PC-3 (cell line): ENCODE results near the gene GUCA2A. TPM values are rescaled to one million over a fixed set of nuclear protein-coding genes. Genes with fewer than 3 reads are reported as not detected.

Source experiments
- ATAC-seq: fragments of 200-7000 bp; cut with Tn5 transposase; 2 replicates; pipeline ENCODE4 v1.9.1; 2020; ENCODE audit warnings: mild to moderate bottlenecking, moderate library complexity
- BruUV-seq: library from RNA; stranded (reverse); fragments of 400-500 nt; replicated peaks from 2 replicates; lab custom pipeline; 2021; lab: Mats Ljungman, UMichigan
- CTCF ChIA-PET: fragments of 300-600 bp; sonication (Branson Sonifier 250); formaldehyde crosslinking; loops from one replicate; lab custom pipeline; 2022; ENCODE audit warnings: antibody characterized with exemption; lab: Charles Lee
- POLR2A ChIA-PET: fragments of 300-600 bp; sonication (Branson Sonifier 250); formaldehyde crosslinking; loops from one replicate; lab custom pipeline; 2022; ENCODE audit warnings: antibody characterized with exemption; ENCODE audit not compliant: unreplicated experiment; lab: Charles Lee
- DNase-seq: peaks from one replicate; pipeline ENCODE4 v3.0.0-alpha.2; 2015
- H2AFZ ChIP-seq: fragments of 300-600 bp; sonication (generic); 2 replicates; pipeline ENCODE4 v1.6.0; 2016; ENCODE audit warnings: antibody characterized with exemption, low read length
- H3F3A ChIP-seq: fragments of 300-600 bp; sonication (generic); one replicate; pipeline ENCODE4 v1.6.0; 2017; ENCODE audit warnings: antibody characterized with exemption, low read length, control low read depth, mild to moderate bottlenecking; ENCODE audit not compliant: unreplicated experiment
- H3K27ac ChIP-seq: fragments of 300-600 bp; sonication (generic); 2 replicates; pipeline ENCODE4 v1.5.1; 2016; ENCODE audit warnings: mild to moderate bottlenecking, low read length
- H3K27me3 ChIP-seq: fragments of 300-600 bp; sonication (generic); 2 replicates; pipeline ENCODE4 v1.6.1; 2016; ENCODE audit warnings: low read length, mixed read lengths
- H3K36me3 ChIP-seq: fragments of 300-600 bp; sonication (generic); 2 replicates; pipeline ENCODE4 v1.6.1; 2016; ENCODE audit warnings: low read depth, mixed run types, low read length, mixed read lengths
- H3K4me1 ChIP-seq: fragments of 300-600 bp; sonication (generic); 2 replicates; pipeline ENCODE4 v1.5.1; 2016; ENCODE audit warnings: low read length; ENCODE audit not compliant: insufficient read depth
- H3K4me2 ChIP-seq: fragments of 300-600 bp; sonication (generic); 2 replicates; pipeline ENCODE4 v1.6.0; 2016; ENCODE audit warnings: low read length
- H3K4me3 ChIP-seq: fragments of 300-600 bp; sonication (generic); 2 replicates; pipeline ENCODE4 v1.5.1; 2016; ENCODE audit warnings: mild to moderate bottlenecking, low read length, mixed read lengths
- H3K79me2 ChIP-seq: fragments of 300-600 bp; sonication (generic); 2 replicates; pipeline ENCODE4 v1.6.1; 2017; ENCODE audit warnings: low read length, mixed read lengths
- H3K9ac ChIP-seq: fragments of 300-600 bp; sonication (generic); 2 replicates; pipeline ENCODE4 v1.6.0; 2016; ENCODE audit warnings: mild to moderate bottlenecking, low read length
- H3K9me2 ChIP-seq: fragments of 300-600 bp; sonication (generic); replicated peaks from 2 replicates; pipeline ENCODE4 v1.6.1; 2016; ENCODE audit warnings: mixed run types, low read length, mixed read lengths
- H3K9me3 ChIP-seq: fragments of 300-600 bp; sonication (generic); 2 replicates; pipeline ENCODE4 v1.6.1; 2016; ENCODE audit warnings: low read length, mixed read lengths
- H4K20me1 ChIP-seq: fragments of 300-600 bp; sonication (generic); 2 replicates; pipeline ENCODE4 v1.6.1; 2016; ENCODE audit warnings: low read length, mixed read lengths
- CTCF ChIP-seq: fragments of 300-600 bp; sonication (generic); conservative IDR thresholded peaks from 2 replicates; pipeline ENCODE4 v1.5.1; 2017; ENCODE audit warnings: antibody characterized with exemption, low read depth, mild to moderate bottlenecking, low read length
- EZH2 ChIP-seq: fragments of 300-600 bp; sonication (generic); IDR thresholded peaks from one replicate; pipeline ENCODE4 v1.6.1; 2017; ENCODE audit warnings: antibody characterized with exemption, mild to moderate bottlenecking, low read length; ENCODE audit not compliant: unreplicated experiment
- EZH2phosphoT487 ChIP-seq: fragments of 300-600 bp; sonication (generic); IDR thresholded peaks from 2 replicates; pipeline ENCODE4 v1.6.1; 2018; ENCODE audit warnings: mild to moderate bottlenecking, antibody characterized with exemption, low read length, borderline replicate concordance
- intact Hi-C: fragments of 100-400 bp; cut with micrococcal nuclease; formaldehyde crosslinking; loops from 2 replicates; pipeline ENCODE4 v1.9.0; 2023
- total RNA-seq: library from RNA; depleted of rRNA; stranded (reverse); fragments of >200 nt; gene quantifications from 2 replicates; pipeline ENCODE4 v1.2.3, GENCODE V29; 2014

The GUCA2A gene
- total RNA-seq, 1 experiment from 2014 or later = not detected

GRCh38 chr1:42175314-42176054 lies 10.9 kb upstream of the GUCA2A start:
- Histone ChIP-seq H3K9ac (peak overlapping the region; percentile 22; the same call in 1 of the 2 replicates), H3K27ac (peak overlapping the region; percentile 88), H3K4me1 (peaks cover 48% of the 10 kb centered on the region), H3K9me3 (no peaks in the 10 kb centered on the region), H3K36me3 (peaks cover 9% of the 10 kb centered on the region), H3K27me3 (no peaks in the 10 kb centered on the region), H3K79me2 (no peaks in the 10 kb centered on the region), H3K4me3 (no peak overlapping the region), H3K9me2 (no peaks in the 10 kb centered on the region), H2AFZ (no peak overlapping the region), H3F3A (peaks cover 4% of the 10 kb centered on the region), H4K20me1 (no peaks in the 10 kb centered on the region), H3K4me2 (no peak overlapping the region)
- intact Hi-C loops = loop anchor here (2.0 to 10.0 kb wide), 4 partner anchors 29 to 601 kb away; no protein-coding TSS in a partner anchor
- POLR2A ChIA-PET = no interaction called here
- ATAC-seq (no peak), DNase-seq (peak; percentile 26)
- CTCF ChIA-PET = no interaction called here
- TF ChIP-seq EZH2 (no peak), EZH2phosphoT487 (no peak)
- no TSS peak for BruUV-seq

GRCh38 chr1:42173961-42174735 lies 9.6 kb upstream of the GUCA2A start:
- H4K20me1 ChIP-seq = no peaks in the 10 kb centered on the region
- H3K27ac ChIP-seq = peak overlapping the region; percentile 88
- H3K9me2 ChIP-seq = no peaks in the 10 kb centered on the region
- DNase-seq (peak; percentile 94), ATAC-seq (peak; percentile 17; the same call in 1 of the 2 replicates)
- H3K4me3 ChIP-seq = no peak overlapping the region
- no peaks in the 10 kb centered on the region; the same call in 1 of the 2 replicates for H3K36me3 ChIP-seq
- H3K4me1 ChIP-seq = peaks cover 59% of the 10 kb centered on the region
- TF ChIP-seq EZH2 = no peak
- TF ChIP-seq EZH2phosphoT487 = no peak
- no peak for TF ChIP-seq CTCF
- H3F3A ChIP-seq = peaks cover 4% of the 10 kb centered on the region
- H3K4me2 ChIP-seq = peak overlapping the region; percentile 65
- H3K9me3 ChIP-seq = no peaks in the 10 kb centered on the region
- POLR2A ChIA-PET = no interaction called here
- no peaks in the 10 kb centered on the region for H3K27me3 ChIP-seq
- peak overlapping the region; percentile 46 for H3K9ac ChIP-seq
- no peaks in the 10 kb centered on the region for H3K79me2 ChIP-seq
- intact Hi-C loops = loop anchor here (2.0 to 10.0 kb wide), 4 partner anchors 27 to 599 kb away; no protein-coding TSS in a partner anchor
- no peak overlapping the region for H2AFZ ChIP-seq
- BruUV-seq = TSS peak; percentile 3
- CTCF ChIA-PET = interaction anchor here (1.1 to 1.5 kb wide), 3 partner anchors 13 to 27 kb away, joined by 3 to 8 read pairs (median 5); no protein-coding TSS in a partner anchor
